ENCODE results near the gene GALC.

The GALC gene

DNA sequence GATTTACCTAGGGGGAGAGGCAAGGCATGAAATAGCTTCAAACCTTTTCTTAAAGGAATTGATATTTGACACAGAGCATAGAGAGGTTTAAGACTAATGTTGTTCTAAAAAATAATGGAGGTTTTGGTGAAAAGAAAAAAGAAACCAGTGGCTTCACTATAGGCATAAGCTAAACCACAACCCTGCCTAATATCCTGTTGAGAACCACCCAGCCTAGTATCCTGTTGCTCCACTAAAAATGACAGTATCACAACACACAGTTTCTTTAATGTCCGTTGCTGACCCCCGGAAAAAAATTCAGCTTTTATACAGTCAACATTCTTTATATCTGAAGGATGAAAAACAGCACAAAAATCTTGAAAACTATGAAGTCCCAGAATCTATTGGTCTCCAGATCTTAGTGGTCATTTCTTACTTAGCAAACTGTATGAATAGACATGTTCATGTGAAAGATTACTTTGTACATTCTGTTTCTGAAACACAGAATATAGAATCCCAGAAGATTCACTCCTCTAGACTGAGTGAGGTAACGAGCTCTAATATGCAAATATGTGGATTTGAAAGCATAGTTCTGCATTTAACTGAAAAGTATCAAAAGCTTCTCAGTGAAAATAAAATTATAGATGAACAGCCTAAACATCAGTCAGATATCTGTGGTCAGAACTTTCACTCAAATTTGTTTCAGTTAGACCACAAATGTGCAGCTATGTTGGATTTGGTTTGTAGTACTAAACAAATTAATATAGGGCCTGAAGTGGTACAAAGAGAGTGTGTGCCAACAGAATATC, 40.5 kb downstream of the GALC start:
- peak; percentile 32 for DNase-seq

GRCh38 chr14:87944987-87945604, 47.9 kb downstream of the GALC start:
- DNase-seq, result peak; percentile 35

- no peak for DNase-seq
These were observed 52.1 kb downstream of the GALC start for GRCh38 chr14:87940894-87941293.

DNA sequence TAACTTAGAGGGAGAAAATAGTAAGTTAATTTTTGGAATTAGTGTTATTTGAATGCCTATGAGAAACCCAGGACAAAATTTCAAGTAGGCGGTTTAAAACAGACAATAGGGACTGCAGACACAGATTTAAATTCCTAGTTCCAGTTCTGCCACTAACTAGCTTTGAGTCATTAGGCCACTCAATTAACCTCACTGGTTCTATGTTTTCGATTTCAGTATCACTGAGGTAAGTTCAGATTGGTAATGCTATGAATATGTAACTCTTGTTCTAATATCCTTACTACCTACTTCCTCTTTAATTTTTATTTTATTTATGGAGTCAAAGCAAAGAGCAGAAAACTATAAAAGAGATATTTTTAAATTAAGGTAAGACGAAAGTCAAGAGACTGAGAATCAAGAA, 52.6 kb downstream of the GALC start:
- peak; percentile 36 for DNase-seq

GRCh38 chr14:87935886-87936285, 57.1 kb downstream of the GALC start:
- no peak for DNase-seq

GRCh38 chr14:87935081-87935828, 57.7 kb downstream of the GALC start:
- DNase-seq, result no peak

GRCh38 chr14:87934185-87934584, 58.8 kb downstream of the GALC start:
- DNase-seq, result no peak

DNA sequence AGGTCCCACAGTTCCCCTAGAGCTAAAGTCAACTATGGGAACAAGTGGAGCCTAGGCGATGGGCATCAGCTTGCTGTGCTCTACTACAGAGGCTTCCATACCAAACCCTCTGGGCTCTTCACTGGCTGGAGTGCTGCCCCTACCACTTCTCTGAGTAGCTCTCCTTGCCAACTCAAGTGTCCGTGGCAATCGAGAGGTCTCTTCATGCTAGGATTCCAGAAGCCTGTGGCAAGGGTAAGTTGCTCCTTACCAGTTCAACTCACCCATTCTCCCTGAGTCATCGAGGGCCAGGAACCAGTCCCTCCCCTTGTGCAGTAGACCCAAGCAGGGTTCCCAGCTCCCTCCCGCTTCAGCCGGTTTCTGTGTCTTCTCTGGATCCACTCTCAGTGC, 76.1 kb downstream of the GALC start:
- no peak for DNase-seq

DNA sequence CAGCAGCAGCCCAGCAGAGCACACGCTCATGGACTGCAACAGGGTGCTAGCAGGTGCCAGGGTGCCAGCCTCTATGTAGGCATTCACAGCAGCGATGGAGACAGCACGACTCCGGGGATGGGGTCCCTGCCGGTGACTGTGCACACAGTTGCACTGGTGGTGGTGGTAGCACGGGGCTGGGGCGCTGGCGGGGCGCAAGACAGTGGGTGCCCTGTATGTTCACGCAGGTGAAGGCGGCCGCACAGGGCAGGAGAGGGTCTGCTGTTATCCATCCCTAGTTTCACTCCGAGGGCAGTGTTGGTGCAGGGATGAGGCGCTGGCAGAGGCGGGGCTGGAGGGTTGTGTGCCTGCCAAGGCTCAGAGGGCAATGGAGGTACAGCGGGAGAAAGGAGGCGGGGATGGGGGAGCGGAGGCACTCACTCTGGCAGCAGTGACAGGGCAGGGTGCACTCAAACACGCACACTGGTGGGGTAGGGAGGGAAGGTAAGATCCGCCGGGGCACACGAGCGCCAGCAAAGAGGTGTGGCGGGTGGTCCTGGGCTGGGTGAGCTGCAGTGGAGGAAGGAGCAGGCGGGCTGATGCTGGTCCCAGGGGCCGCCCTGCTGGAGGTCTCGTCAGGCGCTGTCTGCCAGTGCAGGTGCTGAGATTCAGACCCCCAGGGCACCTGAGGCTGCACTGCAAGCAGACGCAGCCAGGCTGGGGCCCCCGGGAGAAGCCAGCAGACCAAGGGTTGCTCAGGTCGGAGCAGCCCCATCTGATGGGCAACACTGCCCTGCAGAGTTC, 76.7 kb downstream of the GALC start:
- DNase-seq, result no peak

DNA sequence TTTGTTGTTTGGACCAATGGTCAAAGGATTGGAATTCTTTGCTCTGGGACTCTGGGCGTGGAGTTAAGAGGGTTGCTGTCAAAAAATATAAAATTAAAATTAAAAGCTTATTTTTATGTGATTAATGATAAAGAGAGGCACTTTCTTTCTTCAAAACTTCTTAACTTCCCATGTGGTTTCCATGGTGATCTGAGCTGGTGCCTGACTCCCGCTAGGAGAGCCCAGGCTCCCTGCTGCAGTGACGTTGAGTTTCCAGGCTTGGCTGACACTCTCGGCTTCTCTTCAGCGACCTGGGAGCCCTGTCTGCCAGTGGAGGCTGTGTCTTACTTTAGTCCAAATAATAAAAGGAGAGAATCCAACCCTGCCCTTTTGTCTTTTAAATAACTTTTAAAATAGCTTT, 84.4 kb downstream of the GALC start:
- DNase-seq, result no peak

DNA sequence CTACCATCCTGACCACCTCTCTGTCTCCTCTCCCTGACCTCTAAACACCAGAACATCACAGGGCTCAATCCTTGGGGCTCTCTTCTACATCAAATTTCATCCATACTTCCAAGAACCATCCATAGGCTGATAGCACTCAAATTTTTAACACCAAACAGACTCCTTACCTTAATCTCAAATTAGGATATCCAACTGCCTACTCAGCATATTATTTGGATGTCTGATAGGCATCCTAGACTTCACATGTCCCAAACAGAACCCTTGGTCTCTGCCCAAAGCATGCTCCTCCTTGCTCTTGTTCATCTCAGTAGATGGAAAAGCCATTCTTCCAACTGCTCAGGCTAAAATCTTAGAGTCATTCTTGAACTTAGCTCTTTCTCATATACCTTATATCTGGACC, 91.3 kb downstream of the GALC start:
- DNase-seq, result no peak

- no peak for DNase-seq
These were observed 91.7 kb downstream of the GALC start for GRCh38 chr14:87901236-87901635.

GRCh38 chr14:87899228-87899627, 93.8 kb downstream of the GALC start:
- DNase-seq, result no peak

- no peak for DNase-seq
These were observed 94.7 kb downstream of the GALC start for GRCh38 chr14:87898301-87898700.

GRCh38 chr14:87896393-87897380, 96.3 kb downstream of the GALC start:
- peak; percentile 46 for DNase-seq

DNA sequence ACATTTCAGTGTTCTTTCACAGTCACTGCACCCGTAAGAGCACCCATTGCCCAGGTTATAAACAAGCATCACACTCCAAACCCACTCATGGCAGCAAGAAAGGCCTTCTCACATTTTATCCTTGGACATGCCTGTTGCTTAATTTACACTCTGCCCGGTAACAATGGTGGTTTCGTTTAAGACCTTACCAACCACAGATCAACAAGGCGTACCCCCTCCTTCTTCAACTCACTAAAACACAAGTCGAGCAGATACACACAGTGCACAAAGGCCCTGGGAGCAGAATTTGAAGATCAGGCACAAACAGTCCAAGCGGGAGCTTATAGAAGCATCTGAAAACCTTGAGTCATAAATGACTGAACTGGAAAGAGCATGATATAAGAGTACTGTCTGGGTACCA, 98.1 kb downstream of the GALC start:
- DNase-seq, result no peak

DNA sequence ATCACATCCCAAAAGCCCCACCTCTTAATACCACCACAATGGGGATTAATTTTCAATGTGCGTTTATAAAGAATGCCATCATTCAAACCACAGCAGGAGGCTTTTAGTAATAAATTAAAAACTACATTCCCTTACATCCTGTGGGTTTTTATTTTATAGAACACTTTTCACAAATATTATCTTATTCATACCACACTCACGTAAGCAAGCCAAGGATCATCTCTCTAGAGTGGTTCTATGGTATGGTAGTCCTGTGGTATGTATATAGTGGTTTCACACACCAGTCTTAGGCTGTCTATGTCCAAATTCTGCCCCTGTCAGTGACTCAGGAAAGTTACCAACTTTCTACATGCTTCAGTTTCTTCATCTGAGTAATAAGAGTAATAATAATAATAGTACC, 100.2 kb downstream of the GALC start:
- DNase-seq, result no peak

- peak; percentile 31 for DNase-seq
These were observed 104.6 kb downstream of the GALC start for GRCh38 chr14:87888136-87888999.

DNA sequence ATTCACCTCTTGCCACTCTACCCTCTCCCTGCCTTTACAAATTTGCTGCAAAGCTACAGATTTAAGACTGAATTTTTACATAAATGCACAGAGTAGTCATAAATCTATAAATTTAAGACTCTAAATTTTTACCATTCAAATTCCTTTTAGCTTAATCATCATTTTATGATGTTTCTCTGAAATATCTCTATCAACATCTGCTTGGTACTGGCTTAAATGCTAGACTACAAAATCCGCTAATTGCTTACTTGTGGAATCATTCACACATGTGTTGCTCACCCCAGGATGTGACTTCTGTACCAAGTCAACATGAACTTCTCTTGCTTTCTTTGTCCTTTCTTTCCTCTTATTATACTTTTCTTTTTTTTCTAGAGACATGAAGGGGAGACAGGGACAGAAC, 109.2 kb downstream of the GALC start:
- DNase-seq, result no peak
